C4-2B (cell line): ENCODE results near the gene NREP.

Experiments
- ZFX ChIP-seq: fragments of 450-650 bp; IDR thresholded peaks from 2 replicates; pipeline ENCODE4 v1.6.1; 2017
- TF ChIP-seq, protein P1 (sequence below): fragments of 450-650 bp; conservative IDR thresholded peaks from 2 replicates; pipeline ENCODE4 v1.5.1; 2017; ENCODE audit warnings: mild to moderate bottlenecking

GRCh38 chr5:111682121-111682520 is 74.9 kb downstream of the NREP start:
- TF ChIP-seq, protein P1, sequence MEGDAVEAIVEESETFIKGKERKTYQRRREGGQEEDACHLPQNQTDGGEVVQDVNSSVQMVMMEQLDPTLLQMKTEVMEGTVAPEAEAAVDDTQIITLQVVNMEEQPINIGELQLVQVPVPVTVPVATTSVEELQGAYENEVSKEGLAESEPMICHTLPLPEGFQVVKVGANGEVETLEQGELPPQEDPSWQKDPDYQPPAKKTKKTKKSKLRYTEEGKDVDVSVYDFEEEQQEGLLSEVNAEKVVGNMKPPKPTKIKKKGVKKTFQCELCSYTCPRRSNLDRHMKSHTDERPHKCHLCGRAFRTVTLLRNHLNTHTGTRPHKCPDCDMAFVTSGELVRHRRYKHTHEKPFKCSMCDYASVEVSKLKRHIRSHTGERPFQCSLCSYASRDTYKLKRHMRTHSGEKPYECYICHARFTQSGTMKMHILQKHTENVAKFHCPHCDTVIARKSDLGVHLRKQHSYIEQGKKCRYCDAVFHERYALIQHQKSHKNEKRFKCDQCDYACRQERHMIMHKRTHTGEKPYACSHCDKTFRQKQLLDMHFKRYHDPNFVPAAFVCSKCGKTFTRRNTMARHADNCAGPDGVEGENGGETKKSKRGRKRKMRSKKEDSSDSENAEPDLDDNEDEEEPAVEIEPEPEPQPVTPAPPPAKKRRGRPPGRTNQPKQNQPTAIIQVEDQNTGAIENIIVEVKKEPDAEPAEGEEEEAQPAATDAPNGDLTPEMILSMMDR, result no peak
- no peak for TF ChIP-seq ZFX
